NCI-H510A treated with DMSO at 0.1 percent for 48 hours (cell line): ENCODE data around the gene PYCARD.

Source experiments
- DNase-seq: peaks from one replicate; lab custom pipeline; 2025; lab: John Stamatoyannopoulos, UW

The PYCARD gene

DNA sequence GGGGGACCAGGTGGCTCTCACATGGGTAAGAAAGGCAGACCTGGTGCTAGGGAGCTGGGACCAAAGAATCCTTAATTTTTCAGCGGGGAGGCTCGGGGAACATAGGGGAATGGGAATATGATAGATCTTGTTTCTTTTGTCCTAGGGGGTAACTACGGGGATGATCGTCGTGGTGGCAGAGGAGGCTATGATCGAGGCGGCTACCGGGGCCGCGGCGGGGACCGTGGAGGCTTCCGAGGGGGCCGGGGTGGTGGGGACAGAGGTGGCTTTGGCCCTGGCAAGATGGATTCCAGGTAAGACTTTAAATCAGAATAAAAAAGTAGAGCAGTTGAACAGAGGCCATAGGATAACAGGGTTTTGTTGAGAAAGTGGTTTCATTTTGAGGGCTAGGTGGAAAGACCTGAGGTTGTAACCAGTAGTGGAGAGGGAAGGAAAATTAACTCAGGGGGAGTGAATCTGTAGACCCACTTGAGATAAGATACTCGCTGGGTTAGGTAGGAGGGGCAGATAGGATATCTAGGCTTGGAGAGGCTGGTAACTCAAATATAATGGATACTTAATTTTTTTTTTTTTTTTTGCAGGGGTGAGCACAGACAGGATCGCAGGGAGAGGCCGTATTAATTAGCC, 11.6 kb downstream of the PYCARD start:
- no peak for DNase-seq

DNA sequence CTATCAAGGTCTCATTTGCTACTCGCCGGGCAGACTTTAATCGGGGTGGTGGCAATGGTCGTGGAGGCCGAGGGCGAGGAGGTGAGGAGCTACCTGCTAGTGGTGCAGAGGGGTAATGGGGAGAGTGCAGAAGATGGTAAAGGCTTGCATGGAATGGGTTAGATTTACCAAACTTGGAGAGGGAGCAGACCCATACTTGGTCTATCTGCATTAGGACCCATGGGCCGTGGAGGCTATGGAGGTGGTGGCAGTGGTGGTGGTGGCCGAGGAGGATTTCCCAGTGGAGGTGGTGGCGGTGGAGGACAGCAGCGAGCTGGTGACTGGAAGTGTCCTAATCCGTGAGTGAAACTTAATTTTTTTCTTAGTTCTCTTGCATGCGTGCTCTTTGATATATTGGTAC, 12.5 kb downstream of the PYCARD start:
- no peak for DNase-seq

DNA sequence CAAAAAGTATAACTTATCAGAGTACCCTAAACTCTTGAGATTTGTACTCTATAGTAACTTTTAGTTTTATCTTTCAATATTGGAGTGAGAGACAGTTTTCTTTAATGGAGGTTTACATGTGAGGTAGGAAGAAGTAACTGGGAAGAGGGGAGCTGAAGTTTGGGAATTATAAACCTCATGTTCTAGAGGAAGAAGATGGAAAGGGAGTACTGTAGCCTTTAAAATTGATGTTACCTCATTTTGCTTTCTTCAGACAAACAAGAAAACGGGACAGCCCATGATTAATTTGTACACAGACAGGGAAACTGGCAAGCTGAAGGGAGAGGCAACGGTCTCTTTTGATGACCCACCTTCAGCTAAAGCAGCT, 13.2 kb downstream of the PYCARD start:
- no peak for DNase-seq

- no peak for DNase-seq
Observed at GRCh38 chr16:31188450-31189411, 13.8 kb downstream of the PYCARD start.

GRCh38 chr16:31187808-31188189, 14.8 kb downstream of the PYCARD start:
- no peak for DNase-seq

DNA sequence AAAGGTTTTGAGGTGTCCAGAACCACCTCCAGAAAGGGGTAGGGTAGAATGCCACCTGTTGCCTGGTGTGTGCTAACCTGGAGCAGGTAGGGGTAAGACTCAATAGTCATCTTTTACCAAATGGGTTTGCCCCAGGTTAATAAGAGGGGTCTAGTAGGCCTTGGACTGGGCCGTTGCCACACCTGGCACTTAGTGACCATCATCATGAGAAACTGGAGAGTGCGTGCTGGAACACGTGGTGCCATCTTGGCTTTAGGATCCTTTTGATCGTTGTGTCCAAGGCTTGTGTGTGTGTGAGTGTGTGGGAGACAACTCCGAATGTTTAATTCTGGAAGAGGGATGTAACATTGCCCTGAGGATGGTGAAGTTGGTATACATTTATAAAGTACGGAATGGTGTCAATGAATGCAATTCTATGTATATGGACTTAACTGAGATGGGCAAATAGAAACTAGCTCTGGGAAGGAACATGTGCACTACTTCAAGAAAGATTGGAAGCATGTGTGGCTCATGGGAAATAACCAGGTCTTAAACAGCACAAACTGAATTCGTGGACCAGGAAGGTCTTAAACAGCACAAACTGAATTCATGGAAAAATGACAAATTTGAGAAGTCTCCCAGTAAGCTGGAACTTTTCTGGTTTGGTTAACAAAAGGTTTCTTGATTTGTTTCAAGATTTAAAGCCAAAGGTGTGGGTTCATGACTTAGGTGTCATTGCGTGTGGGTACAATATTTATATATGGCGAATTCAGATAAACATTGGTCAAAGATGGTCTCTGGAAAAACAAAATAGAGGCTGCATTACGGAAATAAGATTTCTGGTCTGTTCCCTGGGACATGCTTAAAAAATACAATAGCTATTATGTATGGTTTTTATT, 15.4 kb downstream of the PYCARD start:
- DNase-seq: no peak

- no peak for DNase-seq
Observed at GRCh38 chr16:31186176-31186575, 16.4 kb downstream of the PYCARD start.

- DNase-seq: no peak
Observed at GRCh38 chr16:31185339-31185738, 17.2 kb downstream of the PYCARD start.

DNA sequence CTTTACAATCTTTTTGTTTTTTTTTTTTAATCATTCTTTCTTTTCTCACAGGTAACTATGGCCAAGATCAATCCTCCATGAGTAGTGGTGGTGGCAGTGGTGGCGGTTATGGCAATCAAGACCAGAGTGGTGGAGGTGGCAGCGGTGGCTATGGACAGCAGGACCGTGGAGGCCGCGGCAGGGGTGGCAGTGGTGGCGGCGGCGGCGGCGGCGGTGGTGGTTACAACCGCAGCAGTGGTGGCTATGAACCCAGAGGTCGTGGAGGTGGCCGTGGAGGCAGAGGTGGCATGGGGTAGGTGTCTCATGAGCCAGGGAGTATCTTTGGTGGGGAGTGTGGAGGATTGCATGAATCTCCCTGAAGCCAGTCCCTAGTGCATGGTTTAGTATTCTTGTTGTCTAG, 17.7 kb downstream of the PYCARD start:
- DNase-seq: no peak

GRCh38 chr16:31183432-31184428, 18.8 kb downstream of the PYCARD start:
- DNase-seq: no peak

- no peak for DNase-seq
Observed at GRCh38 chr16:31182391-31182790, 20.2 kb downstream of the PYCARD start.

DNA sequence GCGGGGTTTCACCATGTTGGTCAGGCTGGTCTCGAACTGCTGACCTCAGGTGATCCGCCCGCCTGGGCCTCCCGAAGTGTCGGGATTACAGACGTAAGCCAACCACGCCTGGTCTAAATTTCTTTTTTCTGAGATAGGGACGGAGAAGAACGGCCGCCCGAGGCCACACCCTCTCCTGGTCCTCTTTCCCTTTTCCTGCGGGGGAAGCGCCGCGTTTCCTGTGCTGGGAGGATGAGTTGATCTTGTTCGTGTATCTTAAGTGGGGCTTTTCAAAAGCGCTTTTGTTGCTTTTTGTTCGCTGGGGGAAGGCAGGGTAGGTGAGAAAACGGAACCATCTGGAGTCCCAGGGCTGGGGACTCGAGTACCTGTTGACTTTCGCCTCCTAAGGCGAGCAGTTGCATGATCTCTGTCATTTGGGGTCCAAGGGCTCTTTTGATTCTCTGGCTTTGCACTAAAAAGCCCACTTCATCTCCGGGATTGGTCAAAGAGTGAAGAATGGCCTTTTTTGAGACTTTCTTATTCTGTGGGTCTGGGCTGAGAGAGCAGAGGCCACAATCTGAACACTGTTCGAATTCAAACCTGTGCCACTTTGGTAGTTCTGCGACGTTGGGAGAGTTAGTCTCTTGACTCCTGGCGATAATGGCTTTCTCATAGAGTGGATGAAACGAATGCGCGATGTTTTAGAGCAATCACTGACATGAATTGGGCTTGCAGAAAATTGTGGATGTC, 21.3 kb downstream of the PYCARD start:
- DNase-seq: no peak

- DNase-seq: peak; percentile 96
Observed at GRCh38 chr16:31179747-31180459, 22.7 kb downstream of the PYCARD start, which contains the start of gene FUS. FUS (plus strand) TSS chr16:31180139; CDS start chr16:31180215, 76 bp downstream.

DNA sequence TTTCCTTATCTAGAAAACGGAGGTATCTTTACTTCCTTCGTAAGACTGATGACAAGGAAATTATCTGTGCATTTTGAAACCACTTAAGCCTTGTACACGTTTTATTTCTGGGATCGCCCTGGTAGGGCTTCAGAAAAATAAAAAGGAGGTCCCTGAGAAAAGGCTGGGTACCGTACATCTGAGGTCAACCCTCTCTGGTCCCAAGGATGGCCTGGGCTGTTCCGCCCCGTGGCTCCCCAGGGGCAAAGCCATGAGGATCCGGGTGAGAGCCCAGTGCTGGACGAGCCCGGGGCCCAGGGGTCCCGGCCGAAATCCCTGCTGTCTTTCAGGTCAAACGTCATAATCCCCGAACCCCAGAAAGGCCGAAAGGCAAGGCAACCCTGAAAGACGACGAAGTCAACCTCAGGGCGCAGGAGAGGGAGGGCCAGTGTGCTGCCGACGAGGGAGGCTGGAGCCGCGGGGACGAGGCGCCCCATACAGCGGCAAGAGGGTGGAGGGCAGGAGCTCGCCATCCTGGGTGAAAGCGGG, 23.3 kb downstream of the PYCARD start:
- no peak for DNase-seq

GRCh38 chr16:31177136-31177535, 25.4 kb downstream of the PYCARD start:
- peak; percentile 23 for DNase-seq

DNA sequence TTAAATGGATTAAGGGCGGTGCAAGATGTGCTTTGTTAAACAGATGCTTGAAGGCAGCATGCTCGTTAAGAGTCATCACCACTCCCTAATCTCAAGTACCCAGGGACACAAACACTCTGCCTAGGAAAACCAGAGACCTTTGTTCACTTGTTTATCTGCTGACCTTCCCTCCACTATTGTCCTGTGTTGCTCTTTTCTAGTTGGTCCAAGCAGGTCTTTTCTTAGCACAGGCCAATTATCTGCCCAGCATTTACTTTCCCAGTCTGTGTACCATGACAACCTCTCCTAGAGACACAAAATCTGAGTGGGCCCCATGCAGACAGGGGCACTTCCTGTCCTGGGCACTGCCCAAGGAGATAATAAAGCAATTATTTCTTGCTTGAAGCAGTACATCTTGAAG, 32.5 kb downstream of the PYCARD start:
- DNase-seq: peak; percentile 29

GRCh38 chr16:31168848-31169247, 33.7 kb downstream of the PYCARD start:
- no peak for DNase-seq

- no peak for DNase-seq
Observed at GRCh38 chr16:31167315-31167714, 35.2 kb downstream of the PYCARD start.

- no peak for DNase-seq
Observed at GRCh38 chr16:31157136-31157535, 45.4 kb downstream of the PYCARD start.
